Activated CD8-positive, alpha-beta memory T cell treated with anti-CD3 and anti-CD28 coated beads, Interleukin-2, amount 50 U/mL, for 1 hour (primary cell): ENCODE data around the gene C1orf122.
"Not testable (repeated sequence)": the region's sequence is repeated elsewhere in the genome, so short reads cannot be mapped to it uniquely, and the experiment has no call there.

ENCODE experiments used
- DNase-seq: peaks from one replicate; pipeline ENCODE4 v3.0.0-alpha.2; 2020; ENCODE audit errors: extremely low read depth

C1orf122 gene

GRCh38 chr1:37807555-37808368 lies at the start of gene C1orf122, which contains the start of gene YRDC:
TSS of gene C1orf122 (plus strand) at chr1:37807790. CDS start at chr1:37808405, 615 bp downstream.
TSS of gene YRDC (minus strand) at chr1:37808208. CDS start at chr1:37808180, 28 bp downstream.
- peak; percentile 66 for DNase-seq

- no peak for DNase-seq
Measured at GRCh38 chr1:37759451-37759850, 48.1 kb upstream of the C1orf122 start.

GRCh38 chr1:37761416-37762095 lies 46.0 kb upstream of the C1orf122 start:
- no peak for DNase-seq

- no peak for DNase-seq
Measured at GRCh38 chr1:37762516-37762915, 45.1 kb upstream of the C1orf122 start.

GRCh38 chr1:37763791-37764413 lies 43.7 kb upstream of the C1orf122 start:
- no peak for DNase-seq

- no peak for DNase-seq
Measured at GRCh38 chr1:37764414-37764825, 43.2 kb upstream of the C1orf122 start.

- DNase-seq, result no peak
Measured at GRCh38 chr1:37764888-37765441, 42.6 kb upstream of the C1orf122 start, which contains the start of gene EPHA10. TSS of gene EPHA10 (minus strand) at chr1:37765120. CDS start at chr1:37765066, 54 bp downstream.

GRCh38 chr1:37765916-37766664 lies 41.5 kb upstream of the C1orf122 start:
- no peak for DNase-seq

GRCh38 chr1:37767488-37767887 lies 40.1 kb upstream of the C1orf122 start:
- no peak for DNase-seq

- DNase-seq, result not testable (repeated sequence)
Measured at GRCh38 chr1:37771440-37771839, 36.1 kb upstream of the C1orf122 start.

GRCh38 chr1:37776946-37777516 lies 30.6 kb upstream of the C1orf122 start:
- no peak for DNase-seq

- DNase-seq, result no peak
Measured at GRCh38 chr1:37778654-37779053, 28.9 kb upstream of the C1orf122 start.

GRCh38 chr1:37782491-37782890 lies 25.1 kb upstream of the C1orf122 start:
- DNase-seq, result no peak

- no peak for DNase-seq
Measured at GRCh38 chr1:37792943-37793686, 14.5 kb upstream of the C1orf122 start.

- no peak for DNase-seq
Measured at GRCh38 chr1:37793773-37794371, 13.7 kb upstream of the C1orf122 start, which contains the start of gene MANEAL. TSS of gene MANEAL (plus strand) at chr1:37793847. CDS start at chr1:37794183, 336 bp downstream.

GRCh38 chr1:37794372-37795339 lies 12.9 kb upstream of the C1orf122 start:
- no peak for DNase-seq

- DNase-seq, result no peak
Measured at GRCh38 chr1:37795340-37796125, 12.1 kb upstream of the C1orf122 start.
